ENCODE measurements around the gene RNF133. TPM values are rescaled to one million over a fixed set of nuclear protein-coding genes. Genes with fewer than 3 reads are reported as not detected.

RNF133 gene
- total RNA-seq, 3 donors from 2014 or later: 0.41 to 1.1 (median 0.46) TPM

DNA sequence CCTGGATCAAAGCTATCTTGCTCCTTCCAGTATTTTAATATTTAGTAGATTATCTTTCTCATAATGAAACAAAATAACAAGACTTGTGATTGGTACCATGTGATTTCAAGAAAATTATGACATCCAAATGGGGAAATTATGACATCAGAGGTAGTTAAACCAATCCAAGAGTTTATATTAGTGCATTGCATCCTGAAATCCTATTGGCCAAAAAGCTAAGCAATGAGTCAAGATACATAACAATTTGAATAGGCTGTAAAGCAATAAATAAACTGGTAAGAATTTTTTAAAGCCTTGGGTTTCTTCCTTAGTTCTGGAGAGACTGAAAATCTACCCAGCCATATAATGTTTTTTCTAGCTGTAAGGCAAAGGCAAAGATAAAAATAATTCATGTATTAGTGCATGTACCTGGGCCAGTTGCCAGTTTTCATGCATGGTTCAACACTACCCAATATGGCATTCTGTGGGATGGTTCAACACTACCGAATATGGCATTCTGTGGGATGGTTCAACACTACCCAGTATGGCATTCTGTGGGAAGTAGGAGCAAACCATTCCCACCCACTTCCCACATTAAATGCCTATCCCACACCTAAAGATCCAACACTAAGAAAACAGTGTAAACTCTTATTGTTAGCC lies 4.1 kb upstream of the RNF133 start, which contains the start of gene RNF148:
Gene RNF148 (minus strand): TSS at position 51 of the 639 bp plus-strand sequence. CDS start 172 bp downstream, outside the sequence.
- ATAC-seq (no peak), DNase-seq (no peak)
- Histone ChIP-seq H3K4me1 (ENCODE audit: low read depth) (no peaks in the 10 kb centered on the region), H3K9me3 (no peaks in the 10 kb centered on the region), H3K4me3 (no peak within 1 kb of the TSS), H3K36me3 (ENCODE audit: low read depth) (no peaks in the 10 kb centered on the region)
- intact Hi-C loops (cut with DNase I, micrococcal nuclease): no loop called here
- TF ChIP-seq, protein P1, sequence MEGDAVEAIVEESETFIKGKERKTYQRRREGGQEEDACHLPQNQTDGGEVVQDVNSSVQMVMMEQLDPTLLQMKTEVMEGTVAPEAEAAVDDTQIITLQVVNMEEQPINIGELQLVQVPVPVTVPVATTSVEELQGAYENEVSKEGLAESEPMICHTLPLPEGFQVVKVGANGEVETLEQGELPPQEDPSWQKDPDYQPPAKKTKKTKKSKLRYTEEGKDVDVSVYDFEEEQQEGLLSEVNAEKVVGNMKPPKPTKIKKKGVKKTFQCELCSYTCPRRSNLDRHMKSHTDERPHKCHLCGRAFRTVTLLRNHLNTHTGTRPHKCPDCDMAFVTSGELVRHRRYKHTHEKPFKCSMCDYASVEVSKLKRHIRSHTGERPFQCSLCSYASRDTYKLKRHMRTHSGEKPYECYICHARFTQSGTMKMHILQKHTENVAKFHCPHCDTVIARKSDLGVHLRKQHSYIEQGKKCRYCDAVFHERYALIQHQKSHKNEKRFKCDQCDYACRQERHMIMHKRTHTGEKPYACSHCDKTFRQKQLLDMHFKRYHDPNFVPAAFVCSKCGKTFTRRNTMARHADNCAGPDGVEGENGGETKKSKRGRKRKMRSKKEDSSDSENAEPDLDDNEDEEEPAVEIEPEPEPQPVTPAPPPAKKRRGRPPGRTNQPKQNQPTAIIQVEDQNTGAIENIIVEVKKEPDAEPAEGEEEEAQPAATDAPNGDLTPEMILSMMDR (IDR thresholded peaks at IDR 0.05): no peak

- H3K36me3 ChIP-seq (ENCODE audit: low read depth): no peaks in the 10 kb centered on the region
- no peaks in the 10 kb centered on the region for H3K4me1 ChIP-seq (ENCODE audit: low read depth)
- H3K9me3 ChIP-seq: no peaks in the 10 kb centered on the region
- H3K4me3 ChIP-seq: no peak overlapping the region
- intact Hi-C loops (cut with DNase I, micrococcal nuclease): no loop called here
- TF ChIP-seq, protein P1 (IDR thresholded peaks at IDR 0.05): no peak
- ATAC-seq (no peak), DNase-seq (no peak)
Observed at GRCh38 chr7:122695816-122696215, 3.1 kb downstream of the RNF133 start.

GRCh38 chr7:122694697-122695096 lies 4.2 kb downstream of the RNF133 start:
- TF ChIP-seq, protein P1 (IDR thresholded peaks at IDR 0.05): no peak
- DNase-seq (no peak), ATAC-seq (no peak)
- H3K36me3 ChIP-seq (ENCODE audit: low read depth): no peaks in the 10 kb centered on the region
- H3K4me1 ChIP-seq (ENCODE audit: low read depth): no peaks in the 10 kb centered on the region
- intact Hi-C loops (cut with DNase I, micrococcal nuclease): no loop called here
- no peak overlapping the region for H3K4me3 ChIP-seq
- no peaks in the 10 kb centered on the region for H3K9me3 ChIP-seq

DNA sequence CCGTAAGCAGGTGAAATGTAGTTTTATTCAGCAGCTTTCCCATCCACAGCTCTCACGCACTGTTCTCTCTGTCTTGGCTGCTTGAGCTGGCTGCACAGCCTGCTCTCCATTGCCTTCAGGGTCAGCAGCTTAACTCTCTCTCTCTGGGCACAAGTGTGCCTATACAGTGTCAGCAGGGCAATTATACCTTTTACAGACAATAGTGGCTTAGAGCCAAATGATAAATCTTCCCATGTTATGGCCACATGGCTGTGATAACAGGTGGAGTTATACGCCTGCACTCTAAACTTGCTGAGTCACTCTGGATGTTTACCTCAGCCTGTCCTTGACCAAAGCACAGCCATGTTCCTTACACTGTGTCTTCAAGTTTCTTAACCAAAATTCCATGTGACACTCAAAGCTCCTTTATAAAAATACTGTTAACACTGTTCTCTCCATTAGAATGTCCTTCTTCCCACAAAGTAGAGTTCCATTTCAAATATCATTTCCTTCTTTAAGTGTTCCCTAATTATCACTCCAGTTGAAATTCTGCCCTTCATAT lies 6.1 kb downstream of the RNF133 start:
- intact Hi-C loops (cut with DNase I, micrococcal nuclease): no loop called here
- no peaks in the 10 kb centered on the region for H3K36me3 ChIP-seq (ENCODE audit: low read depth)
- H3K9me3 ChIP-seq: no peaks in the 10 kb centered on the region
- ATAC-seq: no peak
- no peaks in the 10 kb centered on the region for H3K4me1 ChIP-seq (ENCODE audit: low read depth)
- H3K4me3 ChIP-seq: no peak overlapping the region
- TF ChIP-seq, protein P1 (IDR thresholded peaks at IDR 0.05): no peak
- DNase-seq: no peak

- Histone ChIP-seq H3K4me1 (ENCODE audit: low read depth) (no peaks in the 10 kb centered on the region), H3K4me3 (no peak overlapping the region), H3K36me3 (ENCODE audit: low read depth) (no peaks in the 10 kb centered on the region), H3K9me3 (no peaks in the 10 kb centered on the region)
- intact Hi-C loops (cut with DNase I, micrococcal nuclease): no loop called here
- ATAC-seq (no peak), DNase-seq (no peak)
- TF ChIP-seq, protein P1 (IDR thresholded peaks at IDR 0.05): no peak
Observed at GRCh38 chr7:122691569-122692235, 7.2 kb downstream of the RNF133 start.

Data from mucosa of descending colon (tissue), 3 donors.